BE2C (cell line): ENCODE measurements around the gene PKMYT1.
A peak's percentile ranks its signal among the peaks of the same experiment; 100 is the strongest.

ENCODE experiments used
- DNase-seq: peaks from one replicate; pipeline ENCODE4 v3.0.0-alpha.2; 2020
- H3K27me3 ChIP-seq: fragments of 250-450 bp; sonication (Bioruptor Pico); 2 replicates; pipeline ENCODE4 v1.5.1; 2020; ENCODE audit warnings: mild to moderate bottlenecking
- H3K36me3 ChIP-seq: fragments of 250-450 bp; sonication (Bioruptor Pico); 2 replicates; pipeline ENCODE4 v1.5.1; 2020; ENCODE audit warnings: mild to moderate bottlenecking
- H3K4me1 ChIP-seq: fragments of 250-450 bp; sonication (Bioruptor Pico); 2 replicates; pipeline ENCODE4 v1.5.1; 2020
- H3K4me3 ChIP-seq: 2 replicates; pipeline ENCODE4 v1.5.1; 2011; ENCODE audit warnings: low read depth, low read length
- H3K9me3 ChIP-seq: fragments of 250-450 bp; sonication (Bioruptor Pico); 2 replicates; pipeline ENCODE4 v1.5.1; 2020
- CTCF ChIP-seq: IDR thresholded peaks from 2 replicates; pipeline ENCODE4 v1.5.1; 2012; ENCODE audit warnings: mild to moderate bottlenecking, low read depth, low read length

Gene PKMYT1

GRCh38 chr16:2981177-2981898, 1.1 kb upstream of the PKMYT1 start:
- no peak for TF ChIP-seq CTCF
- no peaks in the 10 kb centered on the region for H3K27me3 ChIP-seq
- peaks cover 3% of the 10 kb centered on the region for H3K4me1 ChIP-seq
- peaks cover 20% of the 10 kb centered on the region for H3K36me3 ChIP-seq
- no peaks in the 10 kb centered on the region for H3K9me3 ChIP-seq
- DNase-seq, result no peak
- H3K4me3 ChIP-seq, result no peak overlapping the region

DNA sequence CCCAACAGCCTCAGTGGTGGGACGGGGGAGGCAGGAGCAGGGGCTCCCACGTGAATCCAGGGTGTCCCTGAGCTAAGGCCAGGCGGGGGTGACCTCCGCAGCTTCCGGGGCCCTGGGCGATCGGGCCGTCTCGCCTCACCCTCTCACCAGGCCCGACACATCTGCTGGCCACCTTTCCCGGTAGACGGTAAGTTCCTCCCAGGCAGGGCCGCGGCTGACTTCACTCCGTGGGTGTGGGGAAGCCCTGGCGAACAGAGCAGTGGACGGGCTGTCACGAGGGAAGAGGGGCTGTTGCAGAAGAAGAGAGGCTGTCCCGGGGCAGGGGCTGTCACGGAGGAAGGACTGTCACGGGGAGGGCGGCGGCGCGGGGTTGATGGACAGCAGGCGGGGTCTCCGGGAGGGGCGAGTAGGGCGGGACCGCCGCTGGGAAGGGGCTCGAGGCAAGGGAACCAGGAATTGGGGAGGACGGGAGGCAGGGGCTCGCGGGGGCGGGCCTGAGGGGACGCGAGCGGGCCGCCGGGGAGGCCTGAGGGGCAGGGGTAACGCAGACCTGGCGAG, 498 bp downstream of the PKMYT1 start:
- no peak for TF ChIP-seq CTCF
- H3K4me3 ChIP-seq, result peak overlapping the region; percentile 75
- peaks cover 3% of the 10 kb centered on the region for H3K4me1 ChIP-seq
- H3K27me3 ChIP-seq, result no peaks in the 10 kb centered on the region
- peak; percentile 53 for DNase-seq
- H3K9me3 ChIP-seq, result no peaks in the 10 kb centered on the region
- H3K36me3 ChIP-seq, result peaks cover 36% of the 10 kb centered on the region

GRCh38 chr16:2977440-2977839, 2.8 kb downstream of the PKMYT1 start:
- no peak overlapping the region for H3K4me3 ChIP-seq
- peaks cover 59% of the 10 kb centered on the region for H3K36me3 ChIP-seq
- no peak for DNase-seq
- H3K4me1 ChIP-seq, result peaks cover 15% of the 10 kb centered on the region
- H3K27me3 ChIP-seq, result no peaks in the 10 kb centered on the region
- H3K9me3 ChIP-seq, result no peaks in the 10 kb centered on the region
- TF ChIP-seq CTCF, result no peak

DNA sequence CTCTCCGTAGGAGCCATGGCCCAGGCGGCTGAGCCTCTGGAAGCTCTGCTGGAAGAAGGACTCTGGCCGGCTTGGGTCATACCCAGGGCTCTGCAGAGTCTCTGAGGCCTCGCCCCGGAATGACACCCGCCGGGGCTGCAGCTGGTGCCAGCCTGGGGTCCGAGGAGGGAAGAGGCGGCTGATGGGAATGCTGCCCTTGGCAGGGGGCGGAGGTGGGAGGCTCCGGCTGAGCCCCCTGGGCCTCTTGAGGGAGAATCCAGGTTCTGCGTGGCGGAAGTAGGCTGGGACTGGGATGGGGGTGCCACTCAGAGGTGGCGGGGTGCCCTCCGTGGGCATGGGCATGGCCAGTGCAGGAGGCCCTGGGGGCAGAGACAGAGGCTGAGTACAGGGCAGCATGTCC, 3.6 kb downstream of the PKMYT1 start:
- Histone ChIP-seq H3K4me1 (peaks cover 19% of the 10 kb centered on the region), H3K4me3 (no peak overlapping the region), H3K36me3 (peaks cover 66% of the 10 kb centered on the region), H3K9me3 (no peaks in the 10 kb centered on the region), H3K27me3 (no peaks in the 10 kb centered on the region)
- no peak for TF ChIP-seq CTCF
- DNase-seq, result no peak

GRCh38 chr16:2976201-2976600, 4.0 kb downstream of the PKMYT1 start:
- H3K27me3 ChIP-seq, result no peaks in the 10 kb centered on the region
- H3K9me3 ChIP-seq, result no peaks in the 10 kb centered on the region
- DNase-seq, result no peak
- no peak for TF ChIP-seq CTCF
- no peak overlapping the region for H3K4me3 ChIP-seq
- H3K4me1 ChIP-seq, result peaks cover 17% of the 10 kb centered on the region
- peaks cover 70% of the 10 kb centered on the region for H3K36me3 ChIP-seq

- H3K9me3 ChIP-seq, result no peaks in the 10 kb centered on the region
- no peak for TF ChIP-seq CTCF
- no peaks in the 10 kb centered on the region for H3K27me3 ChIP-seq
- no peak for DNase-seq
- no peak overlapping the region for H3K4me3 ChIP-seq
- H3K36me3 ChIP-seq, result peaks cover 75% of the 10 kb centered on the region
- H3K4me1 ChIP-seq, result peaks cover 23% of the 10 kb centered on the region
Observed at GRCh38 chr16:2975161-2975795, 5.0 kb downstream of the PKMYT1 start.
